ENCODE data around the gene CERS1. TPM values are rescaled to one million over a fixed set of nuclear protein-coding genes. Genes with fewer than 3 reads are reported as not detected.
A peak's percentile ranks its signal among the peaks of the same experiment; 100 is the strongest.

The CERS1 gene
- total RNA-seq, 1 donor from 2014 or later = 23.4 TPM

GRCh38 chr19:18856385-18857126 lies 39.4 kb downstream of the CERS1 start:
- peak; percentile 75 for DNase-seq

- no peak for DNase-seq
Measured at GRCh38 chr19:18855647-18856384, 40.1 kb downstream of the CERS1 start.

- DNase-seq = no peak
Measured at GRCh38 chr19:18854982-18855381, 41.0 kb downstream of the CERS1 start.

GRCh38 chr19:18853755-18854427 lies 42.1 kb downstream of the CERS1 start:
- no peak for DNase-seq

GRCh38 chr19:18852648-18853047 lies 43.3 kb downstream of the CERS1 start:
- DNase-seq = no peak

GRCh38 chr19:18851673-18852325 lies 44.2 kb downstream of the CERS1 start:
- DNase-seq = no peak

- DNase-seq = no peak
Measured at GRCh38 chr19:18850471-18851375, 45.2 kb downstream of the CERS1 start.

- no peak for DNase-seq
Measured at GRCh38 chr19:18849838-18850400, 46.0 kb downstream of the CERS1 start.

GRCh38 chr19:18848878-18849661 lies 46.9 kb downstream of the CERS1 start:
- peak; percentile 58 for DNase-seq

- no peak for DNase-seq
Measured at GRCh38 chr19:18847549-18848463, 48.2 kb downstream of the CERS1 start.

GRCh38 chr19:18846862-18847548 lies 49.0 kb downstream of the CERS1 start:
- peak; percentile 68 for DNase-seq

- DNase-seq = no peak
Measured at GRCh38 chr19:18845961-18846360, 50.0 kb downstream of the CERS1 start.

- no peak for DNase-seq
Measured at GRCh38 chr19:18844806-18845329, 51.1 kb downstream of the CERS1 start.

- DNase-seq = no peak
Measured at GRCh38 chr19:18843960-18844359, 52.0 kb downstream of the CERS1 start.

- DNase-seq = no peak
Measured at GRCh38 chr19:18842166-18842565, 53.8 kb downstream of the CERS1 start.

GRCh38 chr19:18841400-18841799 lies 54.6 kb downstream of the CERS1 start:
- DNase-seq = no peak

- DNase-seq = no peak
Measured at GRCh38 chr19:18840288-18841267, 55.4 kb downstream of the CERS1 start.

Measured in occipital lobe (tissue), 2 donors.